Heart right ventricle (tissue), 16 donors: ENCODE results near the gene PDK4. TPM values are rescaled to one million over a fixed set of nuclear protein-coding genes. Genes with fewer than 3 reads are reported as not detected.

ENCODE experiments used
- ATAC-seq, 8 donors: fragments of 200-7000 bp; cut with Tn5 transposase; one replicate each; pipeline ENCODE4 v1.9.1; 2020; ENCODE audit warnings: mild to moderate bottlenecking in 8 of 8, moderate library complexity in 8 of 8, moderate number of reproducible peaks in 1 of 8
- DNase-seq, 2 donors: peaks; one replicate each; pipeline ENCODE4 v3.0.0-alpha.2; 2020
- H3K27ac ChIP-seq, 10 donors: fragments of 200-600 bp; sonication (generic) in 2 of 10; one replicate each; pipeline versions ENCODE4 v1.5.0 to v1.8.0; 2020 to 2022; ENCODE audit warnings: mild to moderate bottlenecking in 3 of 10
- H3K27me3 ChIP-seq, 7 donors: fragments of 200-600 bp; one replicate each; pipeline ENCODE4 v1.8.0; 2021 to 2022; ENCODE audit warnings: mild to moderate bottlenecking in 2 of 7
- H3K36me3 ChIP-seq, 9 donors: fragments of 200-600 bp; sonication (generic) in 1 of 9; one replicate each; pipeline versions ENCODE4 v1.5.0 to v1.8.0; 2020 to 2022; ENCODE audit warnings: mild to moderate bottlenecking in 2 of 9
- H3K4me1 ChIP-seq, 9 donors: fragments of 200-600 bp; sonication (generic) in 1 of 9; one replicate each; pipeline versions ENCODE4 v1.5.0 to v1.8.0; 2020 to 2022; ENCODE audit warnings: mild to moderate bottlenecking in 4 of 9
- H3K4me3 ChIP-seq, 10 donors: fragments of 200-600 bp; sonication (generic) in 2 of 10; one replicate each; pipeline versions ENCODE4 v1.5.0 to v1.8.0; 2020 to 2022; ENCODE audit warnings: mild to moderate bottlenecking in 7 of 10, moderate library complexity in 2 of 10
- H3K9me3 ChIP-seq, 11 donors: fragments of 200-600 bp in 10 of 11; sonication (generic) in 2 of 11; one replicate each; pipeline versions ENCODE4 v1.5.0 to v1.8.0; 2013 to 2022; ENCODE audit warnings: mild to moderate bottlenecking in 2 of 11, control low read depth in 1 of 11, moderate library complexity in 1 of 11
- WGBS, 2 donors: extraction: QIAGEN DNeasy Blood & Tissue Kit; methylation state at CpG; one replicate each; pipeline ENCODE4 v1.1.7; 2013; ENCODE audit warnings: inconsistent platforms in 1 of 2; 5-methylcytosine and 5-hydroxymethylcytosine counted together
- intact Hi-C, 10 donors: fragments of 100-400 bp; cut with DNase I; formaldehyde crosslinking; loops; one replicate each; pipeline versions ENCODE4 v1.11.1 to v1.14.2; 2022
- polyA plus RNA-seq, 2 donors: library from polyadenylated mRNA; stranded (reverse); fragments of 200-250 nt; gene quantifications; one replicate each; pipeline ENCODE4 v1.2.3, GENCODE V29; 2013
- total RNA-seq, 10 donors: library from RNA; stranded (reverse); fragmentation: NEBNext Ultra II Directional in 3 of 10; extraction: Animal tissue kit (Norgen Biotek cat#: 25700) in 3 of 10; gene quantifications; one replicate each; pipeline versions ENCODE4 v1.2.1 to v1.2.4, GENCODE V29; 2021 to 2023
- TF ChIP-seq, protein P1 (sequence below), 9 donors: fragments of 200-600 bp; sonication (generic) in 2 of 9; IDR thresholded peaks; one replicate each; pipeline versions ENCODE4 v1.5.0 to v1.8.0; 2021 to 2022; ENCODE audit warnings: antibody characterized with exemption in 9 of 9, mild to moderate bottlenecking in 5 of 9, moderate library complexity in 1 of 9
- donor health status: Arrhythmogenic right ventricular cardiomyopathy.
- donor health status: ischemic (EF 13 %, LVEDD 7.1; RV severe dilation, severe dysfunction).
- donor health status: healthy with polysubstance abuse.
- donor health status: DM: no; HTN: yes; CAD: no.
- donor health status: DM: no; HTN: no; CAD: no.
- donor health status: ischemic (EF 25% LVEDD 6.9; RV normal size, moderate dysfunction).
- donor health status: ischemic (EF 25% LVEDD 5.7; RV mildly dilated, moderate dysfunction).
- donor health status: healthy.
- donor health status: DM: yes; HTN: yes; CAD: no.
- donor health status: Ischemic cardiomyopathy.
- donor health status: ischemic (EF 35%, LVEDD 5.7; RV mildly dilated, moderate dysfunction).
- donor health status: nonischemic (EF 11% LVEDD 7.7; RV severe dilation, severe dysfunction).
- donor health status: DM: yes; HTN: yes; CAD: no.
- donor health status: PGD.
- donor health status: ischemic (EF 29% LVEDD 5.4; RV normal size, mild dysfunction).
- donor health status: nonischemic (EF 23%, LVEDD 6.1; RV moderate dilation, normal function).

PDK4 gene
- total and polyA plus RNA-seq, 12 donors: 63.0 to 2,183 (median 269) TPM

DNA sequence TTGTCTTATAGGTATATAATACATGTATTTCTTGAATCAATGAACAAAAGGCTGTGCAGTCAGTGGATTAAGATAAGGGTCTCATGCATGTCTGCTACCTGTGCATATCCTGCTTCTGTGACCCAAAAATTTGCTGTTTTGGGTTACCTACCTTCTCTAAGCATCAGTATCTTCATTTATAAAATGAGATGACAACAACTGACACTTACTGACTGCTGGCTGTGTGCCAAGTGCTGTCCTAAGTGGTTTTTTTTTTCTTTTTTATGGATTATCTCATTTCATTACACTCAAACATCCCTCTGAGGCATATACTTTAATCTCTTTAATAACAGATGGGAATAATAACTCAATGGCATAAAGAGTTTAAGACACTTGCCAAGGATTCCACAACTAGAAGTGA, 2.1 kb downstream of the PDK4 start:
- intact Hi-C loops: loop anchor here in 2 of 10 donors (5.0 to 10.0 kb wide), 2 partner anchors 47 to 91 kb away; no protein-coding TSS in a partner anchor
- no peaks in the 10 kb centered on the region for H3K27me3 ChIP-seq
- H3K4me3 ChIP-seq: peak overlapping the region; percentile 47 to 91 (median 80)
- H3K36me3 ChIP-seq: peaks cover 0 to 59% (median 43%) of the 10 kb centered on the region in 9 donors
- H3K4me1 ChIP-seq: peaks cover 0 to 87% (median 74%) of the 10 kb centered on the region in 9 donors
- TF ChIP-seq, protein P1, sequence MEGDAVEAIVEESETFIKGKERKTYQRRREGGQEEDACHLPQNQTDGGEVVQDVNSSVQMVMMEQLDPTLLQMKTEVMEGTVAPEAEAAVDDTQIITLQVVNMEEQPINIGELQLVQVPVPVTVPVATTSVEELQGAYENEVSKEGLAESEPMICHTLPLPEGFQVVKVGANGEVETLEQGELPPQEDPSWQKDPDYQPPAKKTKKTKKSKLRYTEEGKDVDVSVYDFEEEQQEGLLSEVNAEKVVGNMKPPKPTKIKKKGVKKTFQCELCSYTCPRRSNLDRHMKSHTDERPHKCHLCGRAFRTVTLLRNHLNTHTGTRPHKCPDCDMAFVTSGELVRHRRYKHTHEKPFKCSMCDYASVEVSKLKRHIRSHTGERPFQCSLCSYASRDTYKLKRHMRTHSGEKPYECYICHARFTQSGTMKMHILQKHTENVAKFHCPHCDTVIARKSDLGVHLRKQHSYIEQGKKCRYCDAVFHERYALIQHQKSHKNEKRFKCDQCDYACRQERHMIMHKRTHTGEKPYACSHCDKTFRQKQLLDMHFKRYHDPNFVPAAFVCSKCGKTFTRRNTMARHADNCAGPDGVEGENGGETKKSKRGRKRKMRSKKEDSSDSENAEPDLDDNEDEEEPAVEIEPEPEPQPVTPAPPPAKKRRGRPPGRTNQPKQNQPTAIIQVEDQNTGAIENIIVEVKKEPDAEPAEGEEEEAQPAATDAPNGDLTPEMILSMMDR (IDR thresholded peaks at IDR 0.05): no peak
- DNase-seq: no peak
- peak overlapping the region in 9 of 10 donors; percentile 1 to 99 (median 94) for H3K27ac ChIP-seq
- no peak for ATAC-seq
- H3K9me3 ChIP-seq: no peaks in the 10 kb centered on the region

DNA sequence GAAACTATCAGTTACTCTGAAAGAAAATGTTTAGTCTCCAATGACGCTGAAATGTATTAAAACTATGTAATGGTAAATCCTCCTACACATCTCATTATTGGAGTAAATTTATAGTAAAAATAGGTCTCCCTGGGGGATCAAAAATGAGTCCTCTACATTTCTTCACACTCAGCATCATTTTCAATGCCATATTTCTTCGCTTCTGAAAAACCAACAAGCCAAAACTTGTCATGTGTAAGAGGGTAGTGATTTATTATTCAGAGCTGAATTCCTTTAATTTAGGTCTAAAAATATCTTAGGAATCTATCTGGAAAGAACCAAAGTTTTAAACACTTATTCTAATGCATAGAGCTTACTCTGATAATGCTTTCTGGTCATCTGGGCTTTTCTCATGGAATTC, 3.0 kb downstream of the PDK4 start:
- no peaks in the 10 kb centered on the region for H3K9me3 ChIP-seq
- peak overlapping the region; percentile 47 to 91 (median 80) for H3K4me3 ChIP-seq
- H3K27ac ChIP-seq: peak overlapping the region in 8 of 10 donors; percentile 1 to 99 (median 93)
- H3K36me3 ChIP-seq: peaks cover 0 to 68% (median 52%) of the 10 kb centered on the region in 9 donors
- H3K4me1 ChIP-seq: peaks cover 0 to 87% (median 76%) of the 10 kb centered on the region in 9 donors
- no peak for ATAC-seq
- 62 to 65% methylated on average over 2 of the region's 2 CpGs for WGBS, 2 donors
- DNase-seq: no peak
- intact Hi-C loops: loop anchor here in 2 of 10 donors (5.0 to 10.0 kb wide), 2 partner anchors 46 to 91 kb away; no protein-coding TSS in a partner anchor
- H3K27me3 ChIP-seq: no peaks in the 10 kb centered on the region
- TF ChIP-seq, protein P1 (IDR thresholded peaks at IDR 0.05): no peak

DNA sequence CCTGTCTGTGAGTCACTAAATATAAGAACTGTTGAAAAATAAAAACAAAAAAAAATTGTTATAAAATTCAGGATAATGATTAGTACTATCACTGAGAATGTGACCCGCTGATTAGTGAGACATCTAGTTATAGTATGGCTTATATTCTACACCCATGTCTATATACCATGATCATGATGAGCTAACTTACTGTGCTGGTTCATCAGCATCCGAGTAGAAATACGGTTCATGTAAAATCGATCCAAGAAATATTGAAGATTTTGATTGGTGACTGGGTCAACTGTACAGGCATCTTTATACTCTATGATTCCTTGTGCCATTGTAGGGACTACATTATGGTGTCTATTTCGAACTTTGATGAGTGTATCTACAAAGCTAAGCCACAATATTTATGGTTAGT, 3.7 kb downstream of the PDK4 start:
- H3K4me1 ChIP-seq: peaks cover 0 to 87% (median 71%) of the 10 kb centered on the region in 9 donors

DNA sequence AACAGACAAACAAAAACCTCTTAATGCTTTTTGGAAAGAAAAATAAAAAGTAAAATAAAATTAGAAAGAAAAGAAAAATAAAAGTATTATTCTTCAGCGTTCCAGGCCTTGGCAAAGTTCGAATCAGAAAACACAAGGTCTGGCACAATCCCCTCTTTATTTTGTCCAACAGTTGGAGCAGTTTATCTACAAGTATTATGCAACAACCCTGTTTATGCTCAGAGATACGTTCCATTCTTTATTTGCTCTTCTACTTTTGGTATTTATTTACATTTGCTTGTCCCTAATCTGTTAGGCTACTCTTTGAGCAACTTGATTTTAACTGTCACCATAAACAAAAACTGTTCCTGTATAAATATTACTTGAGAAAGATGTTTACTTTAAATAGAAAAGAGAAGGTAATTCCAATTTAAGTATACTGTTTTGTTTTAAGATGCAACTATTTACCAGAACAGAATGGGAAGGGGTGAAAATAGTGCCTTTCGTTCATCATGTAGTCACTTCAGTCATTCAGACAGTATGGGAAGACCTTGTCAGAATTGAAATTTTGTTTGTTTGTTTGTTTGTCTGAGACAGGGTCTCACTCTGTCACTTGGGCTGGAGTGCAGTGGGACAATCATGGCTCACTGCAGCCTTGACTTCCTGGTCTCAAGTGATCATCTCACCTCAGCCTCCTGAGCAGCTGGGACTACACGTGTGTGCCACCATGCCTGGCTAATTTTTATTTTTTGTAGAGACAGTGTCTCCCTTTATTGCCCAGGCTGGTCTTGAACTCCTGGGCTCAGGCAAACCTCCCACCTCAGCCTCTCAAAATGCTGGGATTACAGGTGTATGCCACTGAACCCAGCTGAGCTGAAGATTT, 5.7 kb downstream of the PDK4 start:
- Histone ChIP-seq H3K36me3 (peaks cover 0 to 95% (median 76%) of the 10 kb centered on the region in 9 donors), H3K27ac (peak overlapping the region in 9 of 10 donors; percentile 9 to 99 (median 45)), H3K27me3 (no peaks in the 10 kb centered on the region), H3K4me3 (peak overlapping the region in 6 of 10 donors; percentile 47 to 91 (median 78)), H3K9me3 (no peaks in the 10 kb centered on the region), H3K4me1 (peaks cover 0 to 93% (median 65%) of the 10 kb centered on the region in 9 donors)
- intact Hi-C loops: loop anchor here in 2 of 10 donors (5.0 to 10.0 kb wide), 2 partner anchors 43 to 94 kb away; no protein-coding TSS in a partner anchor
- no peak for DNase-seq
- peak in 3 of 8 donors; percentile 2 to 27 (median 8) for ATAC-seq
- 37 to 38% methylated on average over 5 of the region's 5 CpGs for WGBS, 2 donors
- TF ChIP-seq, protein P1 (IDR thresholded peaks at IDR 0.05): no peak

More for the DNA sequence above, 3.7 kb downstream of the PDK4 start:
- H3K9me3 ChIP-seq: no peaks in the 10 kb centered on the region
- DNase-seq: no peak
- intact Hi-C loops: loop anchor here in 2 of 10 donors (5.0 to 10.0 kb wide), 2 partner anchors 45 to 92 kb away; no protein-coding TSS in a partner anchor
- TF ChIP-seq, protein P1 (IDR thresholded peaks at IDR 0.05): no peak
- H3K36me3 ChIP-seq: peaks cover 0 to 76% (median 58%) of the 10 kb centered on the region in 9 donors
- no peaks in the 10 kb centered on the region for H3K27me3 ChIP-seq
- H3K27ac ChIP-seq: peak overlapping the region in 5 of 10 donors; percentile 9 to 99 (median 93)
- no peak for ATAC-seq
- 81 to 84% methylated on average over 5 of the region's 5 CpGs for WGBS, 2 donors
- peak overlapping the region in 8 of 10 donors; percentile 47 to 91 (median 80) for H3K4me3 ChIP-seq
